BJ (cell line): ENCODE measurements around the gene METTL3. TPM values are rescaled to one million over a fixed set of nuclear protein-coding genes. Genes with fewer than 3 reads are reported as not detected.
"Not testable (repeated sequence)": the region's sequence is repeated elsewhere in the genome, so short reads cannot be mapped to it uniquely, and the experiment has no call there.

Experiments used
- CTCF ChIA-PET: fragments of 350-600 bp; formaldehyde crosslinking; extraction: SDS; loops from one replicate; lab custom pipeline; 2021; ENCODE audit warnings: antibody characterized with exemption, inconsistent platforms; lab: Yijun Ruan, JAX
- POLR2A ChIA-PET: fragments of 300-600 bp; sonication (Branson Sonifier 250); formaldehyde crosslinking; extraction: SDS; loops from one replicate; lab custom pipeline; 2021; ENCODE audit warnings: antibody characterized with exemption; lab: Charles Lee
- DNase-seq: peaks from one replicate; pipeline ENCODE4 v3.0.0-alpha.2; 2011; ENCODE audit warnings: low read depth
- H3K27me3 ChIP-seq: 2 replicates; pipeline ENCODE4 v1.6.0; 2011; ENCODE audit warnings: low read length; ENCODE audit not compliant: control insufficient read depth, insufficient read depth
- H3K36me3 ChIP-seq: 2 replicates; pipeline ENCODE4 v1.5.1; 2011; ENCODE audit warnings: low read length; ENCODE audit not compliant: control insufficient read depth, insufficient read depth
- H3K4me3 ChIP-seq: 2 replicates; pipeline ENCODE4 v1.5.1; 2011; ENCODE audit warnings: low read depth, mild to moderate bottlenecking, control low read depth, low read length
- CTCF ChIP-seq: IDR thresholded peaks from 2 replicates; pipeline ENCODE4 v1.5.1; 2011; ENCODE audit warnings: low read depth, mild to moderate bottlenecking, control low read depth, inconsistent platforms, low read length, moderate library complexity; ENCODE audit not compliant: insufficient read depth
- polyA plus RNA-seq: library from polyadenylated mRNA; depleted of rRNA; stranded (reverse); fragments of >200 nt; gene quantifications from 2 replicates; pipeline ENCODE4 v1.2.3, GENCODE V29; 2011

METTL3 gene
- polyA plus RNA-seq, 1 experiment = 63.3 TPM

- Histone ChIP-seq H3K36me3 (no peaks in the 10 kb centered on the region), H3K27me3 (no peaks in the 10 kb centered on the region), H3K4me3 (no peak overlapping the region)
- TF ChIP-seq CTCF = no peak
- POLR2A ChIA-PET = no interaction called here
- no peak for DNase-seq
- CTCF ChIA-PET = no interaction called here
Measured at GRCh38 chr14:21553266-21553665, 42.1 kb upstream of the METTL3 start.

GRCh38 chr14:21544588-21544987, 33.4 kb upstream of the METTL3 start:
- CTCF ChIA-PET, H3K4me3 ChIP-seq, H3K36me3 ChIP-seq, H3K27me3 ChIP-seq, DNase-seq, POLR2A ChIA-PET: not testable (repeated sequence)

- TF ChIP-seq CTCF = no peak
- ChIA-PET POLR2A (no interaction called here), CTCF (no interaction called here)
- H3K27me3 ChIP-seq = peaks cover 3% of the 10 kb centered on the region; the same call in 1 of the 2 replicates
- no peak overlapping the region for H3K4me3 ChIP-seq
- no peaks in the 10 kb centered on the region for H3K36me3 ChIP-seq
- no peak for DNase-seq
Measured at GRCh38 chr14:21543963-21544362, 32.8 kb upstream of the METTL3 start.

DNA sequence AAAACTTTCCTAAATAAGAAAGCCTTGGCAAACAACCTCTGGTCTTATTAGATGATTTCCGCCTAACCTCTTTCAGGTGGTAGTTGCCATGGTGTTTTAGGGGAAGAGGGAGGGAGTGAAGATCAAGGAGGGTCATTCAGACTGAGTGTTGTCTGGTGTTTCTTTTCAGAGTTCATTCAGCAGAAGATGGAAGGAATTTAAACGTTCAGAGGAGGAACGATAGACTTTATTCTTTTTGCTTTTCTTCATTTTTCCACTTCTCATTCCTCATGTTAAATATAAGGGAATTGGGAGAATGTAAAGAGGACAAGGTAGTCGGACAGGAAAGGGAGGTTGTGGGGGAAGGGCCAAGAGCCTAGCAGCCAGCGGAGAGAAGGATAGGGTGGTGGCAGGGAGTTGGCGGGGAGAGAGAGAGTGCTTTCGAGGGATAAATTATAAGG, 32.4 kb upstream of the METTL3 start:
- ChIA-PET CTCF (no interaction called here), POLR2A (no interaction called here)
- TF ChIP-seq CTCF = no peak
- Histone ChIP-seq H3K4me3 (no peak overlapping the region), H3K36me3 (no peaks in the 10 kb centered on the region), H3K27me3 (peaks cover 4% of the 10 kb centered on the region; the same call in 1 of the 2 replicates)
- no peak for DNase-seq

DNA sequence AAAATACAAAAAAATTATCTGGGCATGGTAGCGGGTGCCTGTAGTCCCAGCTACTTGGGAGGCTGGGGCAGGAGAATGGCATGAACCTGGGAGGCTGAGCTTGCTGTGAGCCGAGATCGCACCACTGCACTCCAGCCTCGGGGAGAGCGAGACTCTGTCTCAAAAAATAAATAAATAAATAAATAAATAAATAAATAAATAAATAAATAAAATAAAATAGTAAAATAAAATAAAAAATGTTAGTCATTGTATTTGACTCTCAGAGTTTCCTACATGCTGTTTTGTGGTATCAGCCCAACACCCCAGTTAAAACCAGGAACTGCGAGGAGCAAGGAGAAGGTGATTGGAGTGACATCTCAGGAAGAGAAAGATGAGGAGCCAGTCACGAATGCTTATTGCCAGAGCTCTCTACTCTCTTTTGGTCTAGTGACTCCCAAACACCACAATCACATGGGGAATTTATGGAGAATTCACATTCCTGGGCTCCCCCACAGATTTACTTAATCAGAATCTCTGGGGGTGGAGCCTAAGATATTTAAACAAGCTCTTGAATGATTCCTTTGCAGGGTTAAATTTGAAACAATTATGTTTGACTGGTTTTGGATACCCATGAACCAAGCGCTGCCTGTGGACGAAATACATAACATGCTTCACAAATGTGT, 30.4 kb upstream of the METTL3 start:
- no peaks in the 10 kb centered on the region for H3K36me3 ChIP-seq
- H3K4me3 ChIP-seq = no peak overlapping the region
- ChIA-PET CTCF (no interaction called here), POLR2A (no interaction called here)
- peaks cover 14% of the 10 kb centered on the region for H3K27me3 ChIP-seq
- no peak for DNase-seq
- TF ChIP-seq CTCF = no peak
